HepG2 (cell line): ENCODE measurements around the gene INO80. TPM values are rescaled to one million over a fixed set of nuclear protein-coding genes. Genes with fewer than 3 reads are reported as not detected.

ENCODE experiments used
- ATAC-seq: fragments of 200-7000 bp; cut with Tn5 transposase; 3 replicates; pipeline ENCODE4 v1.9.1; 2020; ENCODE audit warnings: mild to moderate bottlenecking, moderate library complexity
- BruUV-seq: library from RNA; stranded (reverse); fragments of 400-500 nt; replicated peaks from 2 replicates; lab custom pipeline; 2021; lab: Mats Ljungman, UMichigan
- CTCF ChIA-PET: fragments of 300-600 bp; formaldehyde crosslinking; extraction: SDS; loops from one replicate; lab custom pipeline; 2021; ENCODE audit warnings: low total read pairs, inconsistent platforms, low intra/inter-chr PET ratio; lab: Yijun Ruan, JAX
- POLR2A ChIA-PET: fragments of 350-600 bp; sonication (Branson Sonifier 250); formaldehyde crosslinking; loops from one replicate; lab custom pipeline; 2020; ENCODE audit warnings: antibody characterized with exemption, inconsistent platforms; lab: Yijun Ruan, JAX
- DNase-seq: peaks from one replicate; pipeline ENCODE4 v3.0.0-alpha.2; 2015; ENCODE audit warnings: low spot score
- FAIRE-seq: peaks from 3 replicates; lab custom pipeline; 2011; peaks lifted over from hg19 to GRCh38; lab: Jason Lieb, UNC
- H2AFZ ChIP-seq: one replicate; pipeline ENCODE4 v1.6.1; 2011; ENCODE audit warnings: low read length, inconsistent platforms
- H3K27ac ChIP-seq: fragments of 300-600 bp; 3 replicates; pipeline ENCODE4 v1.8.0; 2011; ENCODE audit warnings: mixed run types, mild to moderate bottlenecking, mixed read lengths, low read length, inconsistent platforms; ENCODE audit not compliant: insufficient read depth; ENCODE audit errors: extremely low read length
- H3K27me3 ChIP-seq, 2 experiments: fragments of 200-600 bp in 1 of 2; 2 replicates in 1 of 2; 3 replicates in 1 of 2; pipeline versions ENCODE4 v1.6.0 to v1.8.0; 2011; ENCODE audit warnings: low read length in 2 of 2, mild to moderate bottlenecking in 2 of 2, moderate library complexity in 2 of 2, inconsistent platforms in 1 of 2; ENCODE audit not compliant: insufficient read depth in 2 of 2, control insufficient read depth in 1 of 2
- H3K36me3 ChIP-seq, 2 experiments: fragments of 200-600 bp in 1 of 2; replicated peaks in 1 of 2; 2 replicates in 1 of 2; 3 replicates in 1 of 2; pipeline versions ENCODE4 v1.5.1 to v1.8.0; 2011; ENCODE audit warnings: low read length in 2 of 2, inconsistent platforms in 1 of 2; ENCODE audit not compliant: insufficient read depth in 2 of 2, control insufficient read depth in 1 of 2
- H3K4me1 ChIP-seq: 2 replicates; pipeline ENCODE4 v1.5.1; 2012; ENCODE audit warnings: low read length, inconsistent platforms; ENCODE audit not compliant: insufficient read depth
- H3K4me2 ChIP-seq: 2 replicates; pipeline ENCODE4 v1.6.0; 2011; ENCODE audit warnings: low read depth, low read length, inconsistent platforms
- H3K4me3 ChIP-seq, 3 experiments: fragments of 200-600 bp in 1 of 3; sonication (generic), shearing (Covaris generic) in 1 of 3; replicated peaks in 1 of 3; 2 replicates each; pipeline ENCODE4 v1.5.1; 2011 to 2016; ENCODE audit warnings: low read length in 3 of 3, inconsistent platforms in 2 of 3, low read depth in 2 of 3, mild to moderate bottlenecking in 2 of 3, control low read depth in 1 of 3, mixed read lengths in 1 of 3; ENCODE audit not compliant: insufficient read depth in 1 of 3
- H3K79me2 ChIP-seq: one replicate; pipeline ENCODE4 v1.6.1; 2011; ENCODE audit warnings: low read length, inconsistent platforms; ENCODE audit not compliant: insufficient read depth
- H3K9ac ChIP-seq: 2 replicates; pipeline ENCODE4 v1.6.0; 2011; ENCODE audit warnings: mild to moderate bottlenecking, low read depth, low read length, inconsistent platforms; ENCODE audit not compliant: insufficient read depth
- H3K9me3 ChIP-seq: 2 replicates; pipeline ENCODE4 v1.5.1; 2012; ENCODE audit warnings: mild to moderate bottlenecking, low read length
- H4K20me1 ChIP-seq: 2 replicates; pipeline ENCODE4 v1.6.0; 2011; ENCODE audit warnings: inconsistent platforms, mild to moderate bottlenecking, low read length, moderate library complexity; ENCODE audit not compliant: insufficient read depth
- BORCS8-MEF2B ChIP-seq: sonication (generic); formaldehyde crosslinking; IDR thresholded peaks from 2 replicates; pipeline ENCODE4 v1.8.0; 2022; ENCODE audit warnings: mild to moderate bottlenecking, missing genetic modification reagents
- CBX2 ChIP-seq, 2 experiments: fragments of 200-600 bp in 1 of 2; sonication (generic); formaldehyde crosslinking in 1 of 2; IDR thresholded peaks; 2 replicates each; pipeline versions ENCODE4 v1.7.0 to v1.8.1; 2018 to 2022; ENCODE audit warnings: low read depth in 2 of 2, low read length in 1 of 2, mild to moderate bottlenecking in 1 of 2, missing genetic modification reagents in 1 of 2
- CCAR2 ChIP-seq: fragments of 200-400 bp; formaldehyde crosslinking; optimal IDR thresholded peaks from 2 replicates; pipeline ENCODE3; 2018; ENCODE audit warnings: low read depth, mild to moderate bottlenecking, low read length, moderate library complexity
- FOXC1 ChIP-seq: sonication (generic); formaldehyde crosslinking; IDR thresholded peaks from 2 replicates; pipeline ENCODE4 v1.8.0; 2022; ENCODE audit warnings: mild to moderate bottlenecking, missing genetic modification reagents, borderline replicate concordance
- GABPA ChIP-seq, 2 experiments: IDR thresholded peaks; 2 replicates each; pipeline ENCODE4 v1.6.1; 2011 to 2016; ENCODE audit warnings: low read depth in 2 of 2, low read length in 1 of 2, missing biosample characterization in 1 of 2, missing genetic modification characterization in 1 of 2
- POLR2AphosphoS2 ChIP-seq: IDR thresholded peaks from 2 replicates; pipeline ENCODE4 v1.6.1; 2011; ENCODE audit warnings: low read depth, low read length, improper control_type of control experiment
- ZBTB42 ChIP-seq: sonication (generic); formaldehyde crosslinking; IDR thresholded peaks from 2 replicates; pipeline ENCODE4 v1.5.0; 2020; ENCODE audit warnings: mild to moderate bottlenecking, missing genetic modification reagents
- ZBTB7A ChIP-seq: sonication (generic); formaldehyde crosslinking; IDR thresholded peaks from 2 replicates; pipeline ENCODE4 v1.8.0; 2022; ENCODE audit warnings: mild to moderate bottlenecking, missing genetic modification reagents
- ZFP36L2 ChIP-seq: sonication (generic); formaldehyde crosslinking; IDR thresholded peaks from 2 replicates; pipeline ENCODE4 v1.4.0; 2020; ENCODE audit warnings: missing genetic modification reagents
- ZNF12 ChIP-seq: sonication (generic); formaldehyde crosslinking; IDR thresholded peaks from 2 replicates; pipeline ENCODE4 v1.5.0; 2020; ENCODE audit warnings: missing genetic modification reagents
- ZNF329 ChIP-seq: sonication (generic); formaldehyde crosslinking; IDR thresholded peaks from 2 replicates; pipeline ENCODE4 v1.9.0; 2021; ENCODE audit warnings: low read depth, mild to moderate bottlenecking, missing genetic modification reagents
- WGBS: methylation state at CpG from one replicate; pipeline ENCODE4 v1.1.6; 2017; ENCODE audit warnings: low lambda C conversion rate; 5-methylcytosine and 5-hydroxymethylcytosine counted together
- in situ Hi-C: cut with HindIII; loops from 2 replicates; pipeline ENCODE4 v1.10.0; 2017; ENCODE audit warnings: low pct_unique_long_range_greater_than_20kb; ENCODE audit not compliant: extremely low pct_ligation_motif_present
- intact Hi-C: fragments of 100-400 bp; cut with micrococcal nuclease; formaldehyde crosslinking; loops from one replicate; pipeline ENCODE4 v1.10.0; 2022; ENCODE audit not compliant: unreplicated experiment
- polyA plus RNA-seq, 8 experiments: library from polyadenylated mRNA; depleted of rRNA in 3 of 8; stranded (reverse) in 7 of 8; unstranded in 1 of 8; fragments of >200 nt; fragmentation: Illumina TruSeq in 4 of 8; extraction: Trizol in 4 of 8; gene quantifications; 2 replicates each; pipeline versions ENCODE4 v1.2.1 to v1.2.3, GENCODE V29; 2011 to 2016; ENCODE audit warnings: low read depth in 4 of 8, missing spikeins in 1 of 8, mixed read lengths in 1 of 8; ENCODE audit not compliant: insufficient read depth in 1 of 8
- total RNA-seq, 5 experiments: library from RNA; depleted of rRNA; stranded (reverse); fragments of >200 nt; fragmentation: Illumina TruSeq; extraction: Trizol; gene quantifications; 2 replicates each; pipeline ENCODE4 v1.2.3, GENCODE V29; 2016; ENCODE audit warnings: low read depth in 1 of 5
- TF ChIP-seq, protein P1 (sequence below): sonication (generic); formaldehyde crosslinking; IDR thresholded peaks from 2 replicates; pipeline ENCODE4 v1.5.1; 2020; ENCODE audit warnings: mild to moderate bottlenecking, missing genetic modification reagents, moderate library complexity
- TF ChIP-seq, protein P2 (sequence below): sonication (generic); formaldehyde crosslinking; IDR thresholded peaks from 2 replicates; pipeline ENCODE4 v1.5.1; 2020; ENCODE audit warnings: missing genetic modification reagents, mild to moderate bottlenecking, borderline replicate concordance
- TF ChIP-seq, protein P3 (sequence below): sonication (generic); formaldehyde crosslinking; IDR thresholded peaks from 2 replicates; pipeline ENCODE4 v1.4.0; 2020; ENCODE audit warnings: missing genetic modification reagents, borderline replicate concordance
- TF ChIP-seq, protein P4 (sequence below): sonication (generic); formaldehyde crosslinking; IDR thresholded peaks from 2 replicates; pipeline ENCODE4 v1.8.0; 2022; ENCODE audit warnings: mild to moderate bottlenecking, missing genetic modification reagents

The INO80 gene
- total and polyA plus RNA-seq, 2 of the 13 experiments (the other 11 are each of a cell fraction or from before 2014, with no cell fraction given), result 3.6 to 14.8 TPM

DNA sequence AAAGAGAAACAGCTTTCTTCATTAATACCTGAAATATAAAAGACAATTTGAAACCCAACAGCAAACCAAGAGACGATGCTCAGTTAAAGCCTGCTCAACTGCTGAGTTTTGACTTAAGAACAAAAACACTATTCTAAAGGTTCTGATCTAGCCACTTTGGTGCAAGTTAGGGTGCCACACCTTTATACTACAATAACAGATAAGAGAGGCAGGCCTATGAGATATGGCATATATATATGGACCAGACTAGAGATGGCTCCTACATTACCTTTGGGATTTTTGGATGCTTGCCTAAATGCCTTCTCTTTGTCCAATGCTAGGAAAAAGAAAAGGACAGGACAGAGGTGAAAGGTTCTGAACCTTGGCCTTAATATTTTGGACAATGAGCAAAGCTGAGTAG, 68.6 kb downstream of the INO80 start:
- Histone ChIP-seq H3K4me1 (peaks cover 19% of the 10 kb centered on the region), H3K4me3 (no peak overlapping the region), H3K9ac (no peak overlapping the region), H3K27me3 (no peaks in the 10 kb centered on the region), H4K20me1 (no peaks in the 10 kb centered on the region; the same call in 1 of the 2 replicates), H3K79me2 (no peaks in the 10 kb centered on the region), H3K4me2 (no peak overlapping the region), H3K36me3 (peaks cover 12 to 72% of the 10 kb centered on the region in 2 experiments), H2AFZ (no peak overlapping the region), H3K27ac (no peak overlapping the region), H3K9me3 (no peaks in the 10 kb centered on the region)
- ATAC-seq, result no peak
- no TSS peak for BruUV-seq
- POLR2A ChIA-PET, result no interaction called here
- intact Hi-C loops, result no loop called here
- 97% methylated on average over 1 of the region's 1 CpG for WGBS
- CTCF ChIA-PET, result no interaction called here
- in situ Hi-C loops, result no loop called here
- FAIRE-seq, result no peak
- no peak for DNase-seq
- no peak for TF ChIP-seq ZNF12 (CRISPR knock-in tag)
- no peak for TF ChIP-seq CCAR2
- no peak for TF ChIP-seq FOXC1 (CRISPR knock-in tag)
- TF ChIP-seq, protein P1, sequence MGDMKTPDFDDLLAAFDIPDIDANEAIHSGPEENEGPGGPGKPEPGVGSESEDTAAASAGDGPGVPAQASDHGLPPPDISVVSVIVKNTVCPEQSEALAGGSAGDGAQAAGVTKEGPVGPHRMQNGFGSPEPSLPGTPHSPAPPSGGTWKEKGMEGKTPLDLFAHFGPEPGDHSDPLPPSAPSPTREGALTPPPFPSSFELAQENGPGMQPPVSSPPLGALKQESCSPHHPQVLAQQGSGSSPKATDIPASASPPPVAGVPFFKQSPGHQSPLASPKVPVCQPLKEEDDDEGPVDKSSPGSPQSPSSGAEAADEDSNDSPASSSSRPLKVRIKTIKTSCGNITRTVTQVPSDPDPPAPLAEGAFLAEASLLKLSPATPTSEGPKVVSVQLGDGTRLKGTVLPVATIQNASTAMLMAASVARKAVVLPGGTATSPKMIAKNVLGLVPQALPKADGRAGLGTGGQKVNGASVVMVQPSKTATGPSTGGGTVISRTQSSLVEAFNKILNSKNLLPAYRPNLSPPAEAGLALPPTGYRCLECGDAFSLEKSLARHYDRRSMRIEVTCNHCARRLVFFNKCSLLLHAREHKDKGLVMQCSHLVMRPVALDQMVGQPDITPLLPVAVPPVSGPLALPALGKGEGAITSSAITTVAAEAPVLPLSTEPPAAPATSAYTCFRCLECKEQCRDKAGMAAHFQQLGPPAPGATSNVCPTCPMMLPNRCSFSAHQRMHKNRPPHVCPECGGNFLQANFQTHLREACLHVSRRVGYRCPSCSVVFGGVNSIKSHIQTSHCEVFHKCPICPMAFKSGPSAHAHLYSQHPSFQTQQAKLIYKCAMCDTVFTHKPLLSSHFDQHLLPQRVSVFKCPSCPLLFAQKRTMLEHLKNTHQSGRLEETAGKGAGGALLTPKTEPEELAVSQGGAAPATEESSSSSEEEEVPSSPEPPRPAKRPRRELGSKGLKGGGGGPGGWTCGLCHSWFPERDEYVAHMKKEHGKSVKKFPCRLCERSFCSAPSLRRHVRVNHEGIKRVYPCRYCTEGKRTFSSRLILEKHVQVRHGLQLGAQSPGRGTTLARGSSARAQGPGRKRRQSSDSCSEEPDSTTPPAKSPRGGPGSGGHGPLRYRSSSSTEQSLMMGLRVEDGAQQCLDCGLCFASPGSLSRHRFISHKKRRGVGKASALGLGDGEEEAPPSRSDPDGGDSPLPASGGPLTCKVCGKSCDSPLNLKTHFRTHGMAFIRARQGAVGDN (CRISPR knock-in tag), result no peak
- no peak for TF ChIP-seq ZNF329
- TF ChIP-seq, protein P2, sequence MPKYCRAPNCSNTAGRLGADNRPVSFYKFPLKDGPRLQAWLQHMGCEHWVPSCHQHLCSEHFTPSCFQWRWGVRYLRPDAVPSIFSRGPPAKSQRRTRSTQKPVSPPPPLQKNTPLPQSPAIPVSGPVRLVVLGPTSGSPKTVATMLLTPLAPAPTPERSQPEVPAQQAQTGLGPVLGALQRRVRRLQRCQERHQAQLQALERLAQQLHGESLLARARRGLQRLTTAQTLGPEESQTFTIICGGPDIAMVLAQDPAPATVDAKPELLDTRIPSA (CRISPR knock-in tag), result no peak
- TF ChIP-seq, protein P3, sequence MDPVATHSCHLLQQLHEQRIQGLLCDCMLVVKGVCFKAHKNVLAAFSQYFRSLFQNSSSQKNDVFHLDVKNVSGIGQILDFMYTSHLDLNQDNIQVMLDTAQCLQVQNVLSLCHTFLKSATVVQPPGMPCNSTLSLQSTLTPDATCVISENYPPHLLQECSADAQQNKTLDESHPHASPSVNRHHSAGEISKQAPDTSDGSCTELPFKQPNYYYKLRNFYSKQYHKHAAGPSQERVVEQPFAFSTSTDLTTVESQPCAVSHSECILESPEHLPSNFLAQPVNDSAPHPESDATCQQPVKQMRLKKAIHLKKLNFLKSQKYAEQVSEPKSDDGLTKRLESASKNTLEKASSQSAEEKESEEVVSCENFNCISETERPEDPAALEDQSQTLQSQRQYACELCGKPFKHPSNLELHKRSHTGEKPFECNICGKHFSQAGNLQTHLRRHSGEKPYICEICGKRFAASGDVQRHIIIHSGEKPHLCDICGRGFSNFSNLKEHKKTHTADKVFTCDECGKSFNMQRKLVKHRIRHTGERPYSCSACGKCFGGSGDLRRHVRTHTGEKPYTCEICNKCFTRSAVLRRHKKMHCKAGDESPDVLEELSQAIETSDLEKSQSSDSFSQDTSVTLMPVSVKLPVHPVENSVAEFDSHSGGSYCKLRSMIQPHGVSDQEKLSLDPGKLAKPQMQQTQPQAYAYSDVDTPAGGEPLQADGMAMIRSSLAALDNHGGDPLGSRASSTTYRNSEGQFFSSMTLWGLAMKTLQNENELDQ (CRISPR knock-in tag), result no peak
- no peak for TF ChIP-seq BORCS8-MEF2B
- TF ChIP-seq ZBTB7A, result no peak
- TF ChIP-seq, protein P4, sequence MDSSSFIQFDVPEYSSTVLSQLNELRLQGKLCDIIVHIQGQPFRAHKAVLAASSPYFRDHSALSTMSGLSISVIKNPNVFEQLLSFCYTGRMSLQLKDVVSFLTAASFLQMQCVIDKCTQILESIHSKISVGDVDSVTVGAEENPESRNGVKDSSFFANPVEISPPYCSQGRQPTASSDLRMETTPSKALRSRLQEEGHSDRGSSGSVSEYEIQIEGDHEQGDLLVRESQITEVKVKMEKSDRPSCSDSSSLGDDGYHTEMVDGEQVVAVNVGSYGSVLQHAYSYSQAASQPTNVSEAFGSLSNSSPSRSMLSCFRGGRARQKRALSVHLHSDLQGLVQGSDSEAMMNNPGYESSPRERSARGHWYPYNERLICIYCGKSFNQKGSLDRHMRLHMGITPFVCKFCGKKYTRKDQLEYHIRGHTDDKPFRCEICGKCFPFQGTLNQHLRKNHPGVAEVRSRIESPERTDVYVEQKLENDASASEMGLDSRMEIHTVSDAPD (CRISPR knock-in tag), result no peak
- no peak for TF ChIP-seq ZFP36L2 (CRISPR knock-in tag)
- TF ChIP-seq CBX2 (IDR thresholded peaks at IDR 0.05; ENCODE audit: low read depth, low read length), result no peak
- TF ChIP-seq CBX2 (CRISPR knock-in tag; IDR thresholded peaks at IDR 0.05; ENCODE audit: low read depth), result no peak
- no peak for TF ChIP-seq POLR2AphosphoS2
- no peak for TF ChIP-seq GABPA (IDR thresholded peaks at IDR 0.05; ENCODE audit: low read depth, low read length)
- no peak for TF ChIP-seq GABPA (CRISPR knock-in tag; IDR thresholded peaks at IDR 0.05; ENCODE audit: low read depth)
- no peak for TF ChIP-seq ZBTB42
